Mesodermal cell (in vitro differentiated cells): Measurements from ENCODE around the gene GABRR3. TPM values are rescaled to one million over a fixed set of nuclear protein-coding genes. Genes with fewer than 3 reads are reported as not detected.
A peak's percentile ranks its signal among the peaks of the same experiment; 100 is the strongest.

Experiments
- H3K27ac ChIP-seq: 2 replicates; pipeline ENCODE4 v1.7.0; 2013; ENCODE audit warnings: mild to moderate bottlenecking, low read depth, low read length, moderate library complexity; ENCODE audit not compliant: severe bottlenecking
- H3K36me3 ChIP-seq: 2 replicates; pipeline ENCODE4 v1.7.1; 2013; ENCODE audit warnings: mild to moderate bottlenecking, low read length, moderate library complexity; ENCODE audit not compliant: control insufficient read depth, insufficient read depth
- H3K4me1 ChIP-seq: one replicate; pipeline ENCODE4 v1.7.1; 2013; ENCODE audit warnings: mild to moderate bottlenecking, low read length; ENCODE audit not compliant: insufficient read depth, control insufficient read depth, poor library complexity, severe bottlenecking
- H3K4me3 ChIP-seq: 2 replicates; pipeline ENCODE4 v1.7.0; 2013; ENCODE audit warnings: low read length, control low read depth, mild to moderate bottlenecking; ENCODE audit not compliant: insufficient read depth, poor library complexity, severe bottlenecking; ENCODE audit errors: extremely low read depth
- H3K9me3 ChIP-seq: 2 replicates; pipeline ENCODE4 v1.7.1; 2013; ENCODE audit warnings: mild to moderate bottlenecking, low read length, moderate library complexity; ENCODE audit not compliant: control insufficient read depth
- WGBS, 2 experiments: methylation state at CpG; one replicate each; pipeline ENCODE4 v1.1.5; 2013; ENCODE audit warnings: missing lambda C conversion rate in 2 of 2; ENCODE audit not compliant: insufficient coverage in 2 of 2; 5-methylcytosine and 5-hydroxymethylcytosine counted together
- polyA plus RNA-seq, 2 experiments: library from polyadenylated mRNA; stranded (reverse); fragments of 50-300 nt; gene quantifications; one replicate each; pipeline ENCODE4 v1.2.3, GENCODE V29; 2013

The GABRR3 gene
- not detected for polyA plus RNA-seq (2013, experiment 1 of 2)
- not detected for polyA plus RNA-seq (2013, experiment 2 of 2)

DNA sequence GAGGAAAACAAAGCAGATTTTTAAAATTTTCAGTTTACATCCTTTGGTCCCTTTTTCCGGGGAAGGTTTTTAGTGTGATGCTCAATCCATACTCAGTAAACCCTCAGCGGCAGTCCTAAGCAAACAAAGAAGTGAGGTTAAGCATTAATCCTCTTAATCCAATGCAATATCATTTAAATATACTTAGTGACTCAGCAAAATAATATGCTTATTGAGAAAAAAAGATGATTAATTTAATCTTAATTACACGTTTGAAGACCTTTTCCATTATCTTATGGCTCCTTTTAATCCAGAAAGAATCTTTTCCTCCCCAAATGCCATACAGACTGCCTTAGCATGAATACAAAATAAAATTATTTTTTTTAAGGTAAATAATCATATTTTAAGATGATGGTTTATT lies at the start of gene GABRR3:
Gene GABRR3, minus strand, starts transcription at position 108 of the 400 bp plus-strand sequence. CDS start 328 bp downstream, outside the sequence.
- WGBS, 2 experiments = 100% methylated on average over 1 of the region's 3 CpGs; no CpG with 5 or more reads in 1 of the 2 experiments
- no peaks in the 10 kb centered on the region for H3K9me3 ChIP-seq

DNA sequence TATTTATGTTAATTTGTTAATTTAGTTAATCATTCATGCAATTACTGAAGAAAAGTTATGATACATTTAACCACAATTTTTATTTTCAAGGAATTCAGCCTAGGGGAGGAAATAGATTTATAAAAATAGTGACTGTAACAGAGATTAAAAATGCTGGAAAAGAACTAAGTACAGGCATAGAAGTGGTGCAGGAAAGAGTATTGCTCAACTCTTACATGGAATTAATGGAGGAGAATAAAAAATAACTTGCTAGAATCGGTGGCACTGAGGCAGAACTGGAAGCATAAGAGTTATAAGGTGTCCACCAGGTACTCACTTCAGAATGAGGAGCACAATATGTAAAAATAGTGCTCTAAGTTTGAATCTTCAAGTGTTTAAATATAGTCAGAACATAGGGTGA lies 38.4 kb upstream of the GABRR3 start:
- WGBS, 2 experiments = 0% methylated on average over 1 of the region's 1 CpG
- Histone ChIP-seq H3K9me3 (no peaks in the 10 kb centered on the region), H3K4me3 (no peak overlapping the region), H3K36me3 (no peaks in the 10 kb centered on the region), H3K4me1 (no peaks in the 10 kb centered on the region), H3K27ac (no peak overlapping the region)

More for the DNA sequence above, at the start of gene GABRR3:
- no peak within 1 kb of the TSS for H3K27ac ChIP-seq
- no peaks in the 10 kb centered on the region for H3K4me1 ChIP-seq
- no peak within 1 kb of the TSS for H3K4me3 ChIP-seq
- H3K36me3 ChIP-seq = no peaks in the 10 kb centered on the region

DNA sequence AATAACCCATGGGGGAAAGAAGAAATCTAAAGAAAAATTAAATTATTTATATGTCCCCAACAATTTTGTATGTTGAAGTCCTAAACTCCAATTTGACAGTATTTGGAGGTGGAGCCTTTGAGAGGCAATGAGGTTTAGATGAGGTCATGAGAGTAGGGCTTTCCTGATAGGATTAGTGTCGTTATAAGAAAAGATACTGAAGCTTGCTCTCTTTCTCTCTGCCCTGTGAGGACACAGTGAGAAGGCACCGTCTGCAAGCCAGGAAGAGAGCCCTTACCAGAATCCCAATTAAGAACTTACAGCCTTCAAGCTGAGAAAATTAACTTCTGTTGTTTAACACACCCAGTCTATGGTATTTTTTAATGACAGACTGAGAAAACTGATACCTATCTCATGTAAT lies 35.7 kb upstream of the GABRR3 start:
- no peaks in the 10 kb centered on the region for H3K9me3 ChIP-seq
- no peaks in the 10 kb centered on the region for H3K4me1 ChIP-seq
- WGBS, 2 experiments = no CpG with 5 or more reads among the region's 2 CpGs
- H3K27ac ChIP-seq = no peak overlapping the region
- no peak overlapping the region for H3K4me3 ChIP-seq
- no peaks in the 10 kb centered on the region for H3K36me3 ChIP-seq

DNA sequence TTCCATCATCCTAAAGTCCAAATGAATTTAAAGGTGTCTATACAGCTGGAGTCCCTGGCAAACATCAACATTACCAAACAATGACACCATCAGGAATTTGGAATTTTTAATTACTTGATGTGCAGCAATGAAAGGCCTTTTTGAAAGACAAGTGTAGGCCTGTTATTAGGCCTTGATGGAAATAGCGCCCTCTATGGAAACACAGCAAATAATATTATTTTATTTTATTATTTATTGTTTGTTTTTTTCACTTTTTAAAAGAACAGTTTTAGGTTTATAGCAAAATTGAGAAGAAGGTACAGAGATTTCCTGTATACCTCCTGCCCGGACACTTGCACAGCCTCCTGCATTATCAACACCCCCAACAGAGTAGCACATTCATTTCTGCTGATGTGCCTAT lies 33.7 kb upstream of the GABRR3 start:
- no peaks in the 10 kb centered on the region for H3K9me3 ChIP-seq
- H3K4me3 ChIP-seq = no peak overlapping the region
- WGBS, 2 experiments = no CpG with 5 or more reads among the region's 2 CpGs
- no peaks in the 10 kb centered on the region for H3K4me1 ChIP-seq
- no peak overlapping the region for H3K27ac ChIP-seq
- H3K36me3 ChIP-seq = no peaks in the 10 kb centered on the region

DNA sequence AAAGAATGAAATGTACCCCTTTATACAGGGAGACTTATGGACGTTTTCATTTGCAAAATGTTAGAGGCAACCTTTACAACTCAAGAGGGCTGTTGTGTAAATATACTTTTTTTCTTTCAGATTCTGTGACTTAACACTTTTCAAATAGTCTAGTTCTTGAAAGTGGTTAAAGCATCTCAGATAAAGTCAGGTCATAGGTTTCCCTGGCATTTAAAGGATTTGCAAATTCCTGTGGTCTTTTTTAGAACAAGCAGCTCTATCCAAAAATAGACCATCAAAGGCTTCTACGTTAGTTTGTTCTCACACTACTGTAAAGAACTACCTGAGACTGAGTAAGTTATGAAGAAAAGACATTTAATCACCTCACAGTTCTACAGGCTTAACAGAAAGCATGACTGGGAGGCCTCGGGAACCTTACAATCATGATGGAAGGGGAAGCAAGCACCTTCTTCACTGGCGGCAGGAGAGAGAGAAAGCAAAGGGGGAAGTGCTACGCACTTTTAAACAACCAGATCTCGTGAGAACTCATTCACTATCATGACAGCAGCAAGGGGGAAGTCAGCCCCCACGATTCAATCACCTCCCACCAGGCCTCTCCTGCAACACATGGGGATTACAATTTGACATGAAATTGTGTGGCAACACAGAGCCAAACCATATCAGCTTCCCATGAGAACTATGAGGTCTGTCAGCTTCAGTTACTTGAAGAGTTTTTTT lies 23.3 kb upstream of the GABRR3 start:
- H3K4me3 ChIP-seq = no peak overlapping the region
- 100% methylated on average over 2 of the region's 7 CpGs; no CpG with 5 or more reads in 1 of the 2 experiments for WGBS, 2 experiments
- H3K4me1 ChIP-seq = peaks cover 4% of the 10 kb centered on the region
- no peaks in the 10 kb centered on the region for H3K36me3 ChIP-seq
- no peak overlapping the region for H3K27ac ChIP-seq
- no peaks in the 10 kb centered on the region for H3K9me3 ChIP-seq

DNA sequence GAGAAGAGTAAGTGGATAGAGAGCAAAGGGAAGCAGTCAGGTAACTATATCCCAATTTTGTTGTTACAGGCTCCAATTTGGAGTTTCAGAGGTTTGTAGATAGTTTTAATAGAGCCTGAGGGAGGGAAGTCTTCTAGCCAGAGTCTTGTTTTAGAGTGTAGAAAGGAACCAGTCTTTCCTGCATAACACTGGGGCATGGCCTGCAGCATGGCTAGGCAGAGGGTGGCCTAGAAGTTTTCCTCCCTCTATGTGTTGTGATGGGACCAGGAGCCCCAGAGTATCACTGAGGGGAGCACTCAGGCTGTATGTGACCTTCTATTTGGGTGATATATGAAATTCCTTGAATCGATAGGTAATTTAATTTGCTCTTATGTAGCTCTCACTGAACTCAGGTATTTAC lies 22.5 kb upstream of the GABRR3 start:
- Histone ChIP-seq H3K4me3 (no peak overlapping the region), H3K27ac (no peak overlapping the region), H3K36me3 (no peaks in the 10 kb centered on the region), H3K9me3 (no peaks in the 10 kb centered on the region), H3K4me1 (peaks cover 4% of the 10 kb centered on the region)
- WGBS, 2 experiments = no CpG with 5 or more reads among the region's 1 CpG

DNA sequence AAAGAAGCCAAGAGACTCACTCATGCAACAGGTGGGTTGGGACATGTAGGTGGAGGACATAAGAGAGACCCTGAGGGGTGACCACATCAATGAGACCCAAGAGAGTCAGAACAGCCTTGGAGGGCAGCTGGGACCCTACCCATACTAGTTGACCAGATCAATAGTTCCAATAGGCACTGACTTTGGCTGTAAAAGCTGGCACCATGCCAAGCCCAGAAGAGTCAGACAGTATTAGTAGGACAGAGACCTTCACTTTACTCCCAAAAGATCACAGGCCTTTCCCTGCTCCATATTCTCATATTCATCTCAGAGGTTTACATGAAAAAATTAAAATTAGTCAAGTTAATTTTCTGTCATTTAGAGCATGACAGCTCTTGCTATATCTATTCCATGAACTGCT lies 20.9 kb upstream of the GABRR3 start:
- H3K4me3 ChIP-seq = no peak overlapping the region
- no peaks in the 10 kb centered on the region for H3K36me3 ChIP-seq
- peaks cover 4% of the 10 kb centered on the region for H3K4me1 ChIP-seq
- H3K9me3 ChIP-seq = no peaks in the 10 kb centered on the region
- H3K27ac ChIP-seq = no peak overlapping the region

DNA sequence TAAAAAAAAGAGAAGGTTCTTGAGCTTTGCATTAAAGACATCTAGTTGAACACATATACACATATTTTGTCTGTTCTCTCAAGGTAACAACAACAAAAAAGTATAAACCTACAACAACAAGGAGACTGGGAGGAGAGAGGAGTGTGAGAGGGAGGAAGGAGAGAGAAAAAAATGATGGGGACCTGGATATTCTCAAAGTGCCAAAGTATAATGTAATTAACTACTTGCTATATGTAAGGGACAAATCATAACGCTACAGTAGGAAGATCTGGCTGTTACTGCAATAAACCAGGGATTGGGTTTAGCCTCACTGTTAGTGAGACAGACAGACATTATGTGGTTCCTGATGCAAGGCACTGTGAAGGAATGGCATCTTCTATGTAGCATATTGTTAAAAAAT lies 14.2 kb upstream of the GABRR3 start:
- no peaks in the 10 kb centered on the region for H3K4me1 ChIP-seq
- no peaks in the 10 kb centered on the region for H3K36me3 ChIP-seq
- no peaks in the 10 kb centered on the region for H3K9me3 ChIP-seq
- H3K4me3 ChIP-seq = no peak overlapping the region
- 100% methylated on average over 1 of the region's 1 CpG; no CpG with 5 or more reads in 1 of the 2 experiments for WGBS, 2 experiments
- no peak overlapping the region for H3K27ac ChIP-seq

DNA sequence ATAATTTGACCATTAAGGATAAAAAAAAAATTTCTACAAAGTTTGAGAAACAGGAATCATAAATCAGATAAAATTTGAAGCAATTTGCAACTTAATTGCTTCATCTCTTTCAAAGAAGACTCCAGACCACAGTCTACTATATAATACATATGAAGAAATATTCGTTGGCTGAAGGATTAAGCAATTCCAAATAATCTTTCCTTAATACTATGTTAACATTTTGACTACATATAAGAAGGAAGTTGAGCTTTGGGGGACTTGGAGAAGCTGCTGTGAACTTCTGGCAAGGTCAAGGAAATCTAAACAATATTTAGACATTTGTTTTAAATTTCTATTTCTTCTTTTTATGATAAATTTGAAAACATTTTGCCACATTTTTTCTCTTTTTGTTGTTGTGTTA lies 13.5 kb upstream of the GABRR3 start:
- no peak overlapping the region for H3K27ac ChIP-seq
- H3K36me3 ChIP-seq = no peaks in the 10 kb centered on the region
- H3K9me3 ChIP-seq = no peaks in the 10 kb centered on the region
- no peaks in the 10 kb centered on the region for H3K4me1 ChIP-seq
- H3K4me3 ChIP-seq = no peak overlapping the region
- no CpG with 5 or more reads among the region's 1 CpG for WGBS, 2 experiments

DNA sequence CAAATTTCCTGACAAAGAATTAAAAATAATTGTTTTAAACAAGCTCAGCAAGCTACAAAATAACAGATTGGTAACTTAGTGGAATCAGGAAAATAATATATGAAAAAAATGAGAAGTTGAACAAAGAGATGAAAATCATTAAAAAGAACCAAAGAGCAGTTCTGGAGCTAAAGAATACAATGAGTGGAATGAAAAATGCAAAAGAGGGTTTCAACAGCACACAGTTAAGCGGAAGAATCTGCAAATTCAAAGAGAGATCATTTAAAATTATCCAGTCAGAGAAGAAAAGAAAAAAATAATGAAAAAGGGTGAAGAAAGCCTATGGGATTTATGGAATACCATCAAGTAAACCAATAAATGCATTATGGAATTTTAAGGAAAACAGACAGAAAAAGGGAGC lies 6.2 kb upstream of the GABRR3 start:
- H3K9me3 ChIP-seq = no peaks in the 10 kb centered on the region
- 100% methylated on average over 1 of the region's 1 CpG; no CpG with 5 or more reads in 1 of the 2 experiments for WGBS, 2 experiments
- H3K4me3 ChIP-seq = no peak overlapping the region
- H3K4me1 ChIP-seq = no peaks in the 10 kb centered on the region
- H3K36me3 ChIP-seq = no peaks in the 10 kb centered on the region
- no peak overlapping the region for H3K27ac ChIP-seq

DNA sequence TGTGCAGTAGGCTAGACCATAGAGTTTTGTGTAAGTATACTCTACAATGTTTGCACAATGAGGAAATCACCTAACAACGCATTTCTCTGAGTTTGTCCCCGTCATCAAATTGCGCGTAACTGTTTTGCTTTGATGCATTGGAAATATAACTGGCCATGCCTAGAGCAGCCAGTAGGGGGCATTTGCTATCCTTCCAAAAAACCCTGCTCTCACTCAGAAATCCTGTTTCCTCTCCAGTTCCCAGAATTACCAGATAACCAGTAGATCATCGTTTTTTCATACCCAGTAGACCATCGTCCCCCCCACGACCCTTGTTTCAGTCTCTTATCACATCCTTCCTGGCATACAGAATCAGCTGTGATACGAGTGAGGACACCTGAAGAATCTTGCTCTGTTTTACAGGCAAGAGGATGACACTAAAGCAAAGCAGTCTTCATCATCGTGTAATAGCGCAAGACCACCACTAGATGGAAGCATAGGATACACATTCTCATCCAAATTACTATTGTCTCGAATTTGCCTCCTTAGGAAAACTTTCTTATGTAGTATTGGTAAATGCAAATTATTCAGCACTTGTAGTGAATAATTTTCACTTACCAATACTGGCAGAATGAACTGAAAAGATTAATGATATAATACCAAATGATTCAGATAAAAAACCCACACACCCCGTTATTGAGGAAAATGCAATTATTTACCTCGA lies 4.4 kb upstream of the GABRR3 start:
- Histone ChIP-seq H3K9me3 (no peaks in the 10 kb centered on the region), H3K27ac (no peak overlapping the region), H3K4me1 (no peaks in the 10 kb centered on the region), H3K4me3 (peak overlapping the region; percentile 34), H3K36me3 (no peaks in the 10 kb centered on the region)
- 0 to 7% methylated on average over 4 to 9 of the region's 13 CpGs for WGBS, 2 experiments
